GM18517 (cell line): ENCODE results near the gene GALNT14.

ENCODE experiments used
- ATAC-seq: cut with Tn5 transposase; IDR thresholded peaks from one replicate; pipeline ENCODE4 v1.9.1; 2021; ENCODE audit warnings: mild to moderate bottlenecking, moderate library complexity; ENCODE audit not compliant: unreplicated experiment

The GALNT14 gene

DNA sequence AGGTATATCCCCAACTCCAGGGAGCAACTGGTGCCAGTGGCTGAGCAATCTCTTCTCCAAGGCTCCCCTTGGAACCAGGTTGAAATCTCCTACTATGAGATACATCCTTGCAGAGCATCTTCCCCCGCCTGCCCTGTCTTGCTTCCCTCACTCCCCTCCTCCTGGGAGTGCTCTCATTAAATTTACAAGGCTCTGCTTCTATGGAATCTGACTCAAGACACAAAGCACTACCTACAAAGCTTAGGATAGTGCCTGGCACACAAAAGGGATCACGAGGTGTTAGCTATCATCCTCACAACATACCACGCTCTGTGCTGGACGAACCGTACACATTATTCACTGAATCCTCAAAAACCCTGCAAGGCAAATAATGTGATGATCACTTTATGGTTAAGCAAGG lies 121.6 kb downstream of the GALNT14 start:
- ATAC-seq, result no peak

DNA sequence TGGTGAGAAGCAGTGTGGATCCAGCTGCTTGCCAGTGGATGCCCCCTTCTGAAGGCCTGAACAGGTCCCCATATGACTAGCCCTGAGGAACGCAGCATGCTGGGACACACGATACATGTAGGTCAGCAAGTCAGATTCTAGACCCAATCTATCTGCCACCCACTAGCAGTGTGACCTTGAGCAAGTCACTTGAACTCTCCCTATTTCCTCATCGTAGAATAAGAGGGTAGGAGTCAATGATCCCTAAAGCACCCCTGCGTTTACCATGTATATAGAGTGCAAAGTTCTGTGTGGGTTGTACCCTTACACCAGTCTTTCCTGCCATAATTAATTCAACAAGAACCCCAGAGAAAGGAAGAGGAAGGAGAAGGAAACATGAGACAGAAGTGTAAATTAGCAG lies 123.7 kb downstream of the GALNT14 start:
- no peak for ATAC-seq

DNA sequence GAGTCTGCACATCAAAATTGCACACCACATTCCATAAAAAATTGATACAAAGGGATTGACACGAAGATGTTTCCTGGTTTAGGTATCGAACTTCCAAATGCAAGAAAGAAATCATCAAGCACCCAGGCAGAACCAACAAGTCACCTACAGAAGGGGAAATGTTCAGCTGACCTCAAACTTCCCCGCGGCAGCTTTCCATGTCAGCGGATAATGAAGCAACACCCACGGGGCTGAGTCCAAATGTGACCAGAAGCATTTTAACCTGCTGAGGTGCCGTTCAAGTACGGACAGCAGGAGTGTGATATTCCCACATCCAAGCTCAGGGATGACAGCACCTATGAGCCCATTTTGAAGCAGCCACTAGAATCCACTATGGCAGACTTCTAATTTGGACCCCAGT lies 124.9 kb downstream of the GALNT14 start:
- no peak for ATAC-seq

DNA sequence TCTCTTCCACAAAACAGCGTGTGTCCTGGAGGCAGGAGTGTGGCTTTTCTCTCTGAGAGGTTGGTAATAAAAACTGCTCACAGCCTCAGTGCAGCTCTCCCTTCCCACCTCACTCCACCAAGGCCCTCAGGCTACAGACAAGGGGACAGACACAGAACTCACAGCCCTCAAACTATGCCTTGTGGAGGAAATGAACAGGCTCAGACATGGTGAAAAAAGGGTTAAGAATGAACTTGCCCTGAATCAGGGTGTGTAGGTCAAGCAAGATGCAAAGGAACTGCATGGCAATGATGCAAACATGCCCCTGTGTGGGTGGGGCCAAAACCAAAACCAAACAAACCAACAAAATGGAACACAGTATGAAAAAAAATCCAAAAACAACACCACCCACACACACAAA lies 125.8 kb downstream of the GALNT14 start:
- ATAC-seq, result no peak

DNA sequence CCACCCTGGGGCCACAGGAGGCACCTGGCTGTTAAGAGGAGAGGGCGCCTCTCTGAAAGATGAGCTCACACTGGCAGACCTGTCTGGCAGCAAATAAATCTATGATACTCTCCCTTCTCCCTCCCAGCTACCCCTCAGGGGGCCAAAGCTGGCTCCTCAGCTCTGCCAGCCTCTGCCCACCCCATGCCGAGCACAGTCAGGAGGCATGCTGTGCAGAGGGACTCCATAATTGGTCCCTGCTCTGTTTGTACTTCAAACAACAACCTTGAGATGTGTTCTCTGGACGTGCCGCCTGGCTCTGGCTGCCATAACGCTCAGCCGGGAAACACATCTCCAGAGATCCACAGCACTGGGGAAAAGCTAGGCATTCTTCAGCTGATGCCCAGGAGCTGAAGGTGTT lies 126.7 kb downstream of the GALNT14 start:
- no peak for ATAC-seq

DNA sequence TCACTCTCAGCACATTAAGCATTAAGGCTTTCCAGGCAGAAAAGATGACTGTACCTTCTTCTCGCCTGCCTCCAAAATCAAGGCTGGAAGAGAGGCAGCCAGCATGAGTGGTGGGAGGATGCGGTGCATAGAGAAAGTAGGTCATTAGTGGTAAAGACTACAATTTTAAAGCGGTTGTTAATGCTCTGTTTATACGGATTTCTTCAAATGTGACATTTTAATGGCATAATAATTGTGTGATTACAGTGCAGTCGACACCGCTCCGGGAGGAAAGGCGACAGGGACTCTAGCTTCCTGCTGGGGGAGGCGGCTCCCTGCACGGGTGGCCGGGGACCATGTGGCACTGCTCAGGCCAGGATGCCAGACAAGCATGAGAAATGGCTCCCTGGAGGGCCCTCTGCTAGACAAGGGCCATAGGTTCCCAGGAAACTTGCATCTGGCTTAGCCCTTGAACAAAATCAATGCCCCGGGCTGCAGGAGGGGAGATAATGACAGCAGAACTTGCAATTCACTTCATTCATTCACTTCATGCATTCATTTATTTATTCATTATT lies 129.6 kb downstream of the GALNT14 start:
- no peak for ATAC-seq

DNA sequence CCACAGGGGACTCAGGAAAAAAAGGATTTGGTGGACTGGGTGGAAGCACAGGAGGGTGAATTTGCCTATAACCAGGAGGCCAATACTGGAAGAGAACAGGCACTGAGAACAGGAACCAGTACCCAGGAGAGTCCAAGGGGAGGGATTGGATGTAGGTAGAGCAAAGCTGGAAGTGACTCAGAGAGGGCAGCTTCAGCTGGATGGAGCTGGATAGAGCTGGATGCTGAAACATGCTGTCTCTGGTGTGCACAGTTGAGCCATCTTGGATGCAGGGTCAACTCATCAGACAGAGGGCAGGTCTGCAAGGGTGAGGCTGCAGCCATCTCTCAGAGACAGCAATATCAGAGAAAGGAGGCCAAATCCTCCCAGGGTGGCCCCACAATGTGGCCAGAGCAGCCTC lies 134.0 kb downstream of the GALNT14 start:
- no peak for ATAC-seq

DNA sequence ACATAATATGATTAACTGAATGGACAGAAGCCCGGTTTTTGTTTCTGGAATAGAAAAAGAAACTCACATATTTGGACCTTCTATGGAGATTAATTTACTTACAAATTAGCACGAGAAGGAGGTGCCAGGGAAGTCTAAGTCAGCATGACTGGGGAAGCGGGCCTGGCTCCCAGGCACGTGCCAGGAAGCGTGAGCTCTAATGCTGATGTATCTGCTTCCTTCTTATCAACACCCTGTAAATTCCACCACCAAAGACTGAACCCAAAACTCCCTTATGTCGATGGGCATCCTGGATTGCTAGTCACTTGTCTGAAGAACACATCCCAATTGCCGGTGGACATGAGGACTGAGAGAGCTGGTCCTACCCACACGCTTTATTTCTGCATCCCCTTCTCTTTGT lies 134.5 kb downstream of the GALNT14 start:
- no peak for ATAC-seq

DNA sequence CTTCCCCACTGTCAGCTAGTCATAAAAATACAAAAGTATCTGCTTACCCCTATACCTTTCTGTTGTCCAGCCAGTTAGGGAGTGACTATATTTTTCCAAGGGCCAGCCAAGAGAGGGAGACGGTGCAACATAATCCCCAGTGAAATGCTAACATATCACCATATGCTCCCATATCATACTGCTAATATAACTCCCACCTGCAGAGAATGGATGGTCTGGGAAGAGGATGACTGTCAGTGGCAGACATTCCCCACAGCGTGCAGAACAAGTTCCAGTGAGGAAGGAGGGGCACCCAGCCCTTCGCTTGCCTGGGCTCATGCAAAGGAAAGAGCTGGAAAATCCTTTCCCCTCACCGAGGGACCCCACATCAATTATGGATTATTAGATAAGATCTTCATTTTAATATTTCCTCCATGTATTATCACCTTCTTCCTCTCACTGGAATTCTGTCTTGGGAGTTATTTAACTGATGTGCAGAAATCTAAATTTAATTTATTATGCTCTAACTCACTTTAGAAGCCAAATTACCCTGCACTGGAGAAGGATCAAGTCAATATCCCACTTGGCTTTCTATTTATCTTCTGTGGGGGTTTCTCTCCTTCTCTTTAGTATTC lies 135.6 kb downstream of the GALNT14 start:
- ATAC-seq, result no peak

DNA sequence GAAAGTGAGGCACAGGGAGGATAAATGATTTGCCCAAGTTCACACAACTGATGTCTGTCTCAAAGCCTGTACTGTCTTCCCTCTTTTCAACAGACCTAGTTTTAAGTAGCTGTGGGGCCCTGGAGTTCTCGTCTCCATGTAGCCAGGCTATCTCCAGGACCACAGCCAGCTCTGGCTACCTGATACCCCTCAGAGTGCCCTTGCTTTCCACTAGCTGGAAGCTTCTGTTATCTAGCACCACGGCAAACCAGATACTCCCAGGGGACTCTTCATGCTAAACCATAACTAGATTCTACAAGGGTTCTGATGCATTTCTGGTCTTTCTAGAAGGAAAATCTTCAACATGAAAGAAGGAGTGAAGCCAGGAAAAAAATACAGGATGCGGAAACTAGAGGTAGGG lies 137.3 kb downstream of the GALNT14 start:
- ATAC-seq, result no peak

DNA sequence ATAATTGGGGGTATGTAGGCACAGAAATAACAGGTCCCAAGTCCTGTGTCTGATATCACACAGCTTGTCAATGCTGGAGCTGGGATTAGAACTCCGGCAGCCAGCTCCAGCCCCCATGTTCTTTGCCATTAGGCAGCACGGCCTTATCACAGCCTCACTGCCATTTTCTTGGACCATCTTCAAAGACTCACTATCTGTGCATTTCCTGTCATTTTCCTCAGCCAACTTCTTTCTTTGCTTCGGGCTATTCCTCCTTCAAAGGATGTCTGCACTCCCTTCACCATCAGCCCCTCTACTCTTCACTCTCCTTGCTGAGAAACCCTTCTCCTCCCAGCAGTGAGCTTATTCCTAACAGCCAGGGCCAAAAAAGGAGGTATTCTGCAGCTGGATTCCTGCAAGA lies 139.6 kb downstream of the GALNT14 start:
- ATAC-seq, result no peak

DNA sequence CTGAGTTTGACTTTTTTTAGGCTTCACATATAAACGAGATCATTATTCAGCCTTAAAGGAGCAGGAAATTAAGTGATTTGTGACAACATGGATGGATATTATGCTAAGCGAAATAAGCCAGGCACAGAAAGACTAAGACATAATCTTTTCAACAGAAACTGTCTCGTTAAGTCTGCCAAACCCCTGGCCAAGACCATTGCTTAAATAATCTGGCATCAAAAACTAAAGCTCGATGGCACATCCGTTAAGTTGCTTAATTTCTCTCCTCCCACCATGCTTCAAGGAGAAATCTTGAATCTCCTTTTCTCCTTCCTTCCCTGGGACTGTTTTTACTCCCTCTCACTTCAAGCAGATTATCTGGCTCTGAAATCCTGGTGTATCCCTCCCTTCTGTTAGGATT lies 140.3 kb downstream of the GALNT14 start:
- ATAC-seq, result no peak

DNA sequence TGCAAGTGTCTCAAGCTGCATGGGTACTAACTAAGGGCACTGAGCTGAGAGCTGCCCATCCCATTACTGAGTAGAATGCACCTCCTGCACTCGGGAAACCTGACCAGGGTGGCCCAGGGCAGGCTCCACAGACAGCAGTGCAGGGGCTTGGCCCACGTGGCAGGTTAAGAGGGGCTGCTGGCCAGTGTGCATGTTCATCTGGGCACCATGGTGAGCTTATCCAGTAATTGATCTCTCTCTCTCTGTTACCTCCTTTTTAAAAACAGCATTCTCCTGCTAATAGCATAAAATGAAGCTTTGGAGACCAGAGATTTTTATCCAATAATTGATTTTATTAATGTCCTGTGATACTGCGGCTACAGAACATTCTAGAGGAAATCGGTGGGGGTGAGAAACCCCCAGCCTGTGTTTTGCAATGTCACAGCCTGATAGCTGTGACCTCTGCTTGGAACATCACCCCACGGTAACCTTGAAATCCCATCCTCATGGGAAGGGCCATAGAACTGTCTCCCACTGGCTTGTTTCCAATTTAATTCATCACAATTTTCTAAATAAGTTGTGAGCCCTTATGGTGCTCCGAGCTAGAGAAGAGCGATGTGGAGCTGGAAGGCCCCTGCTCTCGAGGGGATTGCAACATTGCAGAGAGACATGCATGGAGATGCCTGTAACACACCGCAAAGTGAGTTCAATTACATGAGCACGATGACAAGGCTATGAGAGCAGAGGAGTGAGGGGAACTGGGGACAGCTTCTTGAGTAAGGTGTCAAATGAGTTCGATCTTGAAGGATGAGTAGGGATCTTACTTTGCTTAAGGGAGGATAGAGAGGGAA lies 143.8 kb downstream of the GALNT14 start:
- ATAC-seq, result no peak

DNA sequence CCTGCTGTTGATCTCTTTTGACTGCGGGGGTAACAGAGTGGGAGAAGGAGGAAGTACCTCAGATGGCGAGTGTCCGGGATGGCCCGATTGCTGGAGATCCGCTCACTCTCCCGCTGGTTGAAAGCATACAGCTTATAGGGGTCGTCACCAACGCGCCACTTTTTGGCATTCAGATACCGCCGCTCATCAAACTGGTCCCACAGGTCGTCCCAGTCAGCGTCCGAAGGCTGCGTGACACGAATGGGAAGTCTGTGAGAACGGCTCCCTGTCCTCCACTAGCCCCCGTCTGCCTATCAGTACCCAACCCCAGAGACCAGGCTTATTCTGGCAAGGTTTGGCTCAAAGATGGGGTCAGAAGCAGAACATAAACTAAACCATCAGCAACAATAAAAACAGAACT lies 145.5 kb downstream of the GALNT14 start:
- no peak for ATAC-seq

DNA sequence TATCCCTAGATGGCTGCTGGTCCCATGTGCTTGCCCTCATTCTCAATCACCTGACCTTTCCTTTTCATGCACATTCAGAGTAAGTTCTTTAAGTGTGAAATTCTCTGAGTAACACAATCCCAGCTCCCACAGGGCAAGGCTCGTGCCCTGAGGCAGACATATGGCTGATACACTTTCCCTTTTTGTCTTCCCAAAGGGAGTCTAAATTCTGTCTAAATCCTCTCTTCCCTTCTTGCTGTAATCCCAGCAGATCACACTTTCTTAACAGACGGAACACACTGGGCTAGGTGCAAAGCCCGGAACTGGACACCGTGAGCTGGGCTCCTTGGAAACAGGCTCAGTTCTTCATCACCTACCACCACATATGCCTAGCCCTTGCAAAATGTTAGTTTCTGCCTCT lies 147.6 kb downstream of the GALNT14 start:
- no peak for ATAC-seq

DNA sequence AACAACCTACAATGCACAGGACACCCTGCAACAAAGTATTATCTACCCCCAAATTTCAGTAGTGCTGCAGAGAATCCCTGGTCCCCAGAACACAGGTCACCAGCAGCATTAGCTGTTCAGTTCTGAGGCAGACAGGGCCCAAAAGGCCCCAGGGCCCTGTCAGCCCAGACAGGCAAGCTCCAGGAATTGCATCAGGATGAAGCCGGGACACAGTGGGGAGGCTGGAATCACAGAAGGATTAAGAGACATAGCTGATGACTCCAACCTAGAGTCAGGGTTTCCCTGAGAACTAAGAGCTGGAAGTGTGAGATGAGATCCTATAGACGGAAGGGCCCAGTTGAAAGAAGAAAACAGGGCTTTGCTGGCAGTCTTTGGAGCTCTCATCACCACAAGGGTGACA lies 148.1 kb downstream of the GALNT14 start:
- ATAC-seq, result no peak

DNA sequence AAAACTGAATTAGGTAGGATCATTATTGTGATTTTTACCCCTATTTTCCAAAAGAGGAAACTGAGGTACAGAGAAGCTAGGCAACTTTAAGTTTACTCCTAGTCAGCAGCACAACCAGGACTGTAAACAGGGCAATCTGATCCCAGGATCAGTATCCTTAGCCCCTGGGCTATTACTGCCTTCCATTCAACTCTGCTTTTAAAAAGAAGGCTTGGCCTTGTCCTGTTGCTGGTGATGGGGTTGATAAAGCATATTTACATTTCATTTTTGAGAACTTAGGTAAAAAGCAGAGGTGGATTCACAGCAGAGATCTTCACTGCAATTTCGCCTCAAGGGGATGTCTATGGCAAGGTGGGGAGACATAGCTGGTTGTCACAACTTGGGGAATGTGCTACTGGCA lies 148.5 kb downstream of the GALNT14 start:
- no peak for ATAC-seq

DNA sequence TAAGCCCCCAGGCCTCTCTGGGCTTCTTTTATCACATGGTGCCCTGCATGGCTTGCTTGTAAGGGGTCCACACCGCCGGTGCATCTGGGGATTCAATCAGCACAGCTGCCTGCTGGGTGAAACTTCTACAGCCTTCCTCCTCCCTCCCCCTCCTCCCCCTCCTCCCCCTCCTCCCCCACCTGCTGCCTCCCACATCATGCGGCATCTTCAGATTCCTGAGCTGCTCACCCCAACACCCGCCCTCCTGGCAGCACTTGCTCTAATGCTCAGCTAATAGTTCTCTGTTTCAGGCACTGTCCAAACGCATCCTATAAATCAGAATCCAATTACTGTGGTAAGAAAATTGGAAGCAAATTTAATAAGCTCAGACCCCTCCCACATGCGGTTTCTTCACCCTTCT lies 150.7 kb downstream of the GALNT14 start:
- no peak for ATAC-seq

DNA sequence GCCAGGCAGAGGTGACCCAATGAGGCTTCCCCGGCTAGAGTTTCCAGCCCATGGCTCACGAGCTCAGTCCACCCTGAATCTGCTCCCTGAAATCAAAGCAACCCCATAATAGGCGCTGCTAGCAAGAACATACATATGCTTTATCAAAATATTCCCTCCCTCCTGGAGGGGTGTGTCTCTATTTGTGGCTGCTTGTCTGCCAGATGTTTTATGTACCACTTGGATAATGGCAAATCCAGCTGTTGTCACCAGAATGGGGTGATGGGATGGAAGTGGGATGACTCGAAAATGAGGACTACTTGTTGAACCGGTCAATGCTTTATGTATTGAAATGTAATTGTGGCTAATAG lies 152.0 kb downstream of the GALNT14 start:
- no peak for ATAC-seq

DNA sequence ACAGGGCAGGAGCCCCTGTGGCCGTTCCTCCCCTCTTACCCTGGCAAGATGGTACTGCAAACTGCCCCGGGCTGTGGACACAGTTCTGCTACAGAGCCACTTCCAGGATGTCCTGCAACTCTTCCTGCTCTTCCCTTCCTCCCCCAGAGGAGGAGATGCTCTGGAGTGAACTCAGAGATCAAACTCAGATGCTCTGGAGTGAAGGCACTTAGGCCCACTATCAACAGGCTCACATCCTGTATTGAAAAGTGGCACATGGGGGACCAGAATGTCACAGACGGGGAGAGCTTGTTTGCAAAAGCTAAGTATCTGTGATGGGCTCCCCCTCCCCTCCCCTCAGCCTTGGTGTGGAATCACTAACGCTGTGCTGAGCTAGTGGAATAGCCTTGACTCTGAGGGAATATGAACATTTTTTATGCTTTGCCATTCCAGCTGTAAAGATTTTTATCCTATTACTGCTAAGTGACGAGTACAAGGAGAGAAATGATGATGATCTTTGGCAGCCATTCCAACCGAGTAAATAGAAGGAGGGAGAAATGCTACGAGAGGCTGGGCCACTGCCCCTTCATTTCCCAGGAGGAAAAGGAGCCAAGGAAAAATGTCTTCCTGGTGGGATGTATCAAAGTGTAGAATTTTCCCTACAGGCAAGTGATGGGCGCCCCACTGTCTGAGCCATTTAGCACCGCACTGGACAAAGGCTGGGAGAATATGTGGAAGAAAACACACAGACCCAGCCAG lies 152.6 kb downstream of the GALNT14 start:
- ATAC-seq, result no peak

DNA sequence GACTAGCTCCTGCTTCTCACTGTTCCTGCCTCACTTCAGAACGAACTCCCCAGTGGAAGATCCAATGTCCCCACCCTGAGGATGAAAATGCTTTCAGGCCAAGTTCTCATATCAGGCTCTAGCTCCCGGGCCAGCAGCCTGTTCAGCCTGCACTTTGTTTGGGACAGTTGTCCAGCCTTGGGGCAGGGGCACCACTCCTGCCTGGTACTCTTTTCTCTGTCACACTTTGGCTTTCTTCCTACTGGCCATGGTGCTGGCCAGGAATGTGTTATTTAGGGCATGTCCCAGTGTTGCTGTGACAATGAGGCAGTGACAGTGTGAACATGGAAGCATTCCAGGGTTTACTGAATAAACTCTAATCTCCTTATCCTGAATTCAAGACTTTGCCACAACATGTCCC lies 154.1 kb downstream of the GALNT14 start:
- no peak for ATAC-seq

DNA sequence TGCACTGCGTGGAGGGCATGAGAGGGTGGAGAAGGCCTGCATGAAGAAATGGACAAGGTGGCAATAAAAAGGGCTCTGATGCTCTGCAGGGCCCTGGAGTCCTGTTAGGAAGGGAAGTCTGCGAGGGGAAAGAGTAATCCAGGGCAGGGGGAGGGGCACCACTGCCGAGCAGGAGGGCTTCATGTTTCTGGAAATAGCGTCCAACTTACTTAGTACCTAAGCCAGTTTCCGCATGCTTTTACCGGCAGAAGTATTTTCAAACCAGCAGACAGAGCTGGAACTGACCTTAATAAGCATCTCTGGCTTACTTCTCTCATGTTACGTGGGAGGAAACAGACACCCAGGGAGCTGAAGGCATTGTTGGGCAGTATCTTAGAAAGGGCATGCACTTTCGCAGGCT lies 156.7 kb downstream of the GALNT14 start:
- no peak for ATAC-seq
